ENCODE data around the gene CCP110. TPM values are rescaled to one million over a fixed set of nuclear protein-coding genes. Genes with fewer than 3 reads are reported as not detected.

The CCP110 gene
- total RNA-seq, 1 donor from 2014 or later = 7.0 TPM

DNA sequence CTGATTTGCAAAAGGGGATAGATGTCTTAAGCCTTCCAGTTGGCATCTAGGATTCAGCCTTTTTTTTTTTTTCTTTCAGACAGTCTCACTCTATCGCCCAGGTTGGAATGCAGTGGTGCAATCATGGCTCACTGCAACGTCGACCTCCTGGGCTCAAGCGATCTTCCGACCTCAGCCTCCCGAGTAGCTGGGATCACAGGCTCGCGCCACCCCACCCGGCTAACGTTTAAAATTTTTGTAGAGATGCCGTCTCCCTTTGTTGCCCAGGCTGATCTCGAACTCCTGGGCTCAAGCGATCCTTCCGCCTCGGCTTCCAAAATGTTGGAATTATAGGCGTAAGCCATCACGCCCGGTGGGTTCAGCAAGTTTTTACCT lies 571 bp upstream of the CCP110 start:
- Mint-ChIP-seq H3K27me3 (ENCODE audit: low read depth) (no peaks in the 10 kb centered on the region), H3K27ac (ENCODE audit: unreplicated experiment) (no peak overlapping the region)

GRCh38 chr16:19524356-19524615 lies 544 bp downstream of the CCP110 start:
- H3K9me3 Mint-ChIP-seq (ENCODE audit: low read depth) = no peaks in the 10 kb centered on the region
- peaks cover 1% of the 10 kb centered on the region for H3K36me3 Mint-ChIP-seq (ENCODE audit: low read depth)
- H3K27ac Mint-ChIP-seq (ENCODE audit: unreplicated experiment) = peak overlapping the region; percentile 80
- no peak for TF ChIP-seq CTCF (IDR thresholded peaks at IDR 0.05)
- peaks cover 33% of the 10 kb centered on the region for H3K4me1 Mint-ChIP-seq (ENCODE audit: low read depth)
- peak overlapping the region; percentile 98 for H3K4me3 Mint-ChIP-seq (ENCODE audit: unreplicated experiment)
- no peak for DNase-seq (ENCODE audit: low spot score)
- no peaks in the 10 kb centered on the region for H3K27me3 Mint-ChIP-seq (ENCODE audit: low read depth)

More for the DNA sequence above, 571 bp upstream of the CCP110 start:
- Mint-ChIP-seq H3K4me3 (ENCODE audit: unreplicated experiment) (no peak overlapping the region), H3K9me3 (ENCODE audit: low read depth) (no peaks in the 10 kb centered on the region), H3K4me1 (ENCODE audit: low read depth) (peaks cover 43% of the 10 kb centered on the region), H3K36me3 (ENCODE audit: low read depth) (no peaks in the 10 kb centered on the region)
- TF ChIP-seq CTCF (IDR thresholded peaks at IDR 0.05) = no peak
- no peak for DNase-seq (ENCODE audit: low spot score)

DNA sequence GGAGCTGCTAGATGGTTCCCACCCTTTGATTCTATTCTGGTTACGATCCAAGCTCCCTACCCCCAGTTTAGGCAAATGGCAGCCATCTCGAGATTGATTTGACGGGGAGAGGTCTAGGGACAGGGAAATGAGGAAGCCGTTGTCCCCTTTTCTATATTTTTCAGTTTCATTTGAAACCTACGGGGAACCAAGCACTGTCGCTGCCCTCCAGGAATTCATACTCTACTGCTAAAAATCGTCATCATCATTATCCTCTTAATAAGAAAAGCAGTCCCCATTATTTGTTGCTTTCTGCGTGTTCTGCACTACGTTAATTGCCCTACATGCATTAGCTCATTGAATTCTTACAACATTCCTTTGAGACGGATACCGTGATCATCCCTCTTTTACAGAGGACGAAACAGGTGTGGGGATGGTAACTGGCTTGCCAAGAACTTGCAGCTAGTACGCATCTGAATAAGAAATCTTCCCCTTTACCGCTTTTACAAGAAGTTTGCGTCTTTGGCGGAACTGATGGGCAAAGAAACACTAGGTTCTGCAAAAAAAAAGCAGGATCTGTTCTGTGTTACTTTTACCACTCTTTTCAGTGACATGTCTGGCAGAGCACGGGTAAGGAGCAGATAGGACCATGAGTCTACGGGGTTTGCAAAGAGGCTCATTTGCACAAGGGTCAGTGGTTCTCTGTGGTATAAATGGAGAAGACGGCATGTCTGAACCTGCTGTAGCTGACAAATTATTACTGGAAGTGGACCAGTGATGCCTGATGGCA lies 1.1 kb downstream of the CCP110 start:
- Mint-ChIP-seq H3K4me1 (ENCODE audit: low read depth) (peaks cover 33% of the 10 kb centered on the region), H3K9me3 (ENCODE audit: low read depth) (no peaks in the 10 kb centered on the region), H3K27me3 (ENCODE audit: low read depth) (no peaks in the 10 kb centered on the region), H3K36me3 (ENCODE audit: low read depth) (peaks cover 1% of the 10 kb centered on the region), H3K27ac (ENCODE audit: unreplicated experiment) (peak overlapping the region; percentile 80), H3K4me3 (ENCODE audit: unreplicated experiment) (peak overlapping the region; percentile 98)
- no peak for DNase-seq (ENCODE audit: low spot score)
- TF ChIP-seq CTCF (IDR thresholded peaks at IDR 0.05) = no peak

DNA sequence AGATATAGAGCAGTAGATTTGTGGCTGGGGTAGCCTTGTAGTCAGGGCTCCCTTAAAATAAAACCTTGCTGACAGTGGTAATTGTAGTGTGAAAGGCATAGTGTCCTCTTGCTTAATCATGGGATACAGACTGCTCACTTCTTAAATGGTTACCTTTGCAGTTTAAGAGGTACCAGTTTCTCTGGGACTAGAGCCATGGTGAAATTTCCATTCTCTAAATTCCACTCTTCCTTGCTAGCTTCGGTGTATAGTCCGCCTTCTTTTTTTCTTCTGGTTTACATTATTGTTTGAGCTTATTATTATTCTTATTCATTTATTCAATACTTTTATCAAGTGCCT lies 1.6 kb downstream of the CCP110 start:
- TF ChIP-seq CTCF (IDR thresholded peaks at IDR 0.05) = no peak
- Mint-ChIP-seq H3K27ac (ENCODE audit: unreplicated experiment) (peak overlapping the region; percentile 80), H3K9me3 (ENCODE audit: low read depth) (no peaks in the 10 kb centered on the region), H3K27me3 (ENCODE audit: low read depth) (no peaks in the 10 kb centered on the region), H3K36me3 (ENCODE audit: low read depth) (peaks cover 1% of the 10 kb centered on the region), H3K4me1 (ENCODE audit: low read depth) (peaks cover 30% of the 10 kb centered on the region), H3K4me3 (ENCODE audit: unreplicated experiment) (peak overlapping the region; percentile 98)
- DNase-seq (ENCODE audit: low spot score) = no peak

DNA sequence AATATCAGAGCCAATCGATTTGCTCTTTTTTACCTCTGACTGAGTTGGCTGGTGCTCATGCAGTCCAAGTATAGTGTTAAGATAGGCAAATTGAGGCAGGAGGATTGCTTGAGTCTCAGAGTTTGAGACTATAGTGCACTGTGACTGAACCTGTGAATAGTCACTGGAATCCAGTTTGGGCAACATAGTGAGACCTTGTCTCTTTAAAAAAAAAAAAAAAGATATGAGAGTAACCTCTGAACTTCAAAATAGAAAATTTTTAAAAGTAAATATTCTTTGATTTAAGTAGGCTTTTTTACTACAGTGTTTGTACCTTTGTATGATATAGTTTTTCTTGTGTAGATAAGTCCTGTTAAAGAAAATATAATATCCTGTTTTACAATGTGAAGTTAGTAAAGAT lies 3.4 kb downstream of the CCP110 start:
- Mint-ChIP-seq H3K27ac (ENCODE audit: unreplicated experiment) (no peak overlapping the region), H3K27me3 (ENCODE audit: low read depth) (no peaks in the 10 kb centered on the region), H3K4me1 (ENCODE audit: low read depth) (peaks cover 17% of the 10 kb centered on the region), H3K4me3 (ENCODE audit: unreplicated experiment) (no peak overlapping the region), H3K36me3 (ENCODE audit: low read depth) (peaks cover 1% of the 10 kb centered on the region), H3K9me3 (ENCODE audit: low read depth) (no peaks in the 10 kb centered on the region)
- DNase-seq (ENCODE audit: low spot score) = no peak
- TF ChIP-seq CTCF (IDR thresholded peaks at IDR 0.05) = no peak
